ENCODE measurements around the gene ZNF678.

Gene ZNF678

DNA sequence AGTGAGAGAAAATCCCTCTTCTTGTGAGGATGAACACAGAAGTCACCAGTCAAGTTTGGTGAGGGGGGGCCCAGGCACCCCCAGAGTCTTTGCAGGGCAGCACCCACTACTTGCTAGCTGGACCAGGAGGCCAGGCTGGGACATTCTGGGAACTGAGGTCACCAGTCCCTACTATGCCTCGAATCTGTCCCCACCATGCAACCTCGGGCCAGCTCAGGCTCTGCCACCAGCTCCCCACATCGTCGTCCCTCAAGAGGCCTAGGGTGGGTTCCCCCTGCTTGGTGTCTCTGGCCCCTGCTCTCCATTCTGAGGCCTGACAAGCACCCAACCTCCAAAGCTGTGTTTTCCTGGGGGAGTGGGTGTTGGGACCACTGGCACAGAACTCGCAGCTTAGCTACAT lies 22.2 kb upstream of the ZNF678 start:
- no peak overlapping the region for H3K9ac ChIP-seq (ENCODE audit: low read depth, low read length, poor library complexity, severe bottlenecking)
- no peaks in the 10 kb centered on the region for H3K9me2 ChIP-seq (replicated peaks; ENCODE audit: low read depth, low read length)
- no peaks in the 10 kb centered on the region for H3K4me1 ChIP-seq (ENCODE audit: insufficient read depth, low read length, poor library complexity, severe bottlenecking)
- H3K27me3 ChIP-seq (ENCODE audit: insufficient read depth, low read length, poor library complexity, severe bottlenecking): no peaks in the 10 kb centered on the region
- no peak overlapping the region for H2AFZ ChIP-seq (ENCODE audit: low read length)
- no peaks in the 10 kb centered on the region for H4K20me1 ChIP-seq (ENCODE audit: insufficient read depth, low read length, poor library complexity, severe bottlenecking)
- no peaks in the 10 kb centered on the region for H3F3A ChIP-seq (ENCODE audit: low read depth)
- TF ChIP-seq, protein P1, sequence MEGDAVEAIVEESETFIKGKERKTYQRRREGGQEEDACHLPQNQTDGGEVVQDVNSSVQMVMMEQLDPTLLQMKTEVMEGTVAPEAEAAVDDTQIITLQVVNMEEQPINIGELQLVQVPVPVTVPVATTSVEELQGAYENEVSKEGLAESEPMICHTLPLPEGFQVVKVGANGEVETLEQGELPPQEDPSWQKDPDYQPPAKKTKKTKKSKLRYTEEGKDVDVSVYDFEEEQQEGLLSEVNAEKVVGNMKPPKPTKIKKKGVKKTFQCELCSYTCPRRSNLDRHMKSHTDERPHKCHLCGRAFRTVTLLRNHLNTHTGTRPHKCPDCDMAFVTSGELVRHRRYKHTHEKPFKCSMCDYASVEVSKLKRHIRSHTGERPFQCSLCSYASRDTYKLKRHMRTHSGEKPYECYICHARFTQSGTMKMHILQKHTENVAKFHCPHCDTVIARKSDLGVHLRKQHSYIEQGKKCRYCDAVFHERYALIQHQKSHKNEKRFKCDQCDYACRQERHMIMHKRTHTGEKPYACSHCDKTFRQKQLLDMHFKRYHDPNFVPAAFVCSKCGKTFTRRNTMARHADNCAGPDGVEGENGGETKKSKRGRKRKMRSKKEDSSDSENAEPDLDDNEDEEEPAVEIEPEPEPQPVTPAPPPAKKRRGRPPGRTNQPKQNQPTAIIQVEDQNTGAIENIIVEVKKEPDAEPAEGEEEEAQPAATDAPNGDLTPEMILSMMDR (conservative IDR thresholded peaks at IDR 0.05; ENCODE audit: low read length): no peak
- no peak for TF ChIP-seq EZH2phosphoT487 (IDR thresholded peaks at IDR 0.05; ENCODE audit: borderline replicate concordance)
- no peaks in the 10 kb centered on the region for H3K79me2 ChIP-seq (ENCODE audit: insufficient read depth, low read length)
- H3K36me3 ChIP-seq (ENCODE audit: insufficient read depth, low read length): no peaks in the 10 kb centered on the region
- no peaks in the 10 kb centered on the region; the same call in 1 of the 2 replicates for H3K9me3 ChIP-seq (ENCODE audit: insufficient read depth, low read depth, low read length)
- H3K4me2 ChIP-seq (ENCODE audit: low read depth, low read length, poor library complexity, severe bottlenecking): no peak overlapping the region
- H3K4me3 ChIP-seq (ENCODE audit: low read length, poor library complexity, severe bottlenecking): no peak overlapping the region

DNA sequence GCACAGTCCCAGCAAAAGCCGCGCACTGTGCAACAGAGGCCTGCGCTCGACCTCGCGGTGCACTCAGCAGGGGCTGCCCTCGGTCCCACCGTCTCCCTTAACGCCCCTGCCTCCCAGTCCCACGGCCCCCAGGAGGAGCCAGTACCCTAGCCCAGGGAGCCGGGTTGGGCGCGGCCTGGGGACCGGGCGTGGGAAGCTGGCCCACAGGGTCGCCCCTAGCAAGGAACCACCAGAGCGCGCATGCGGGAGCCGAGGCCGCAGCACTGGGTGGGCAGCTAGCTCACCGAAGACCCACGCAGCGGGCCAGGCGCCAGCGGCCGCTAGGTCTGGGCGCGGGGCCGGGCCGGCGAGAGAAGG lies 21.6 kb upstream of the ZNF678 start:
- TF ChIP-seq, protein P1 (conservative IDR thresholded peaks at IDR 0.05; ENCODE audit: low read length): no peak
- TF ChIP-seq EZH2phosphoT487 (IDR thresholded peaks at IDR 0.05; ENCODE audit: borderline replicate concordance): no peak
- Histone ChIP-seq H3K27me3 (ENCODE audit: insufficient read depth, low read length, poor library complexity, severe bottlenecking) (no peaks in the 10 kb centered on the region), H3K9ac (ENCODE audit: low read depth, low read length, poor library complexity, severe bottlenecking) (no peak overlapping the region), H3K36me3 (ENCODE audit: insufficient read depth, low read length) (no peaks in the 10 kb centered on the region), H3K79me2 (ENCODE audit: insufficient read depth, low read length) (no peaks in the 10 kb centered on the region), H3K9me3 (ENCODE audit: insufficient read depth, low read depth, low read length) (no peaks in the 10 kb centered on the region; the same call in 1 of the 2 replicates), H3K4me2 (ENCODE audit: low read depth, low read length, poor library complexity, severe bottlenecking) (no peak overlapping the region), H4K20me1 (ENCODE audit: insufficient read depth, low read length, poor library complexity, severe bottlenecking) (no peaks in the 10 kb centered on the region), H3F3A (ENCODE audit: low read depth) (no peaks in the 10 kb centered on the region), H3K4me1 (ENCODE audit: insufficient read depth, low read length, poor library complexity, severe bottlenecking) (no peaks in the 10 kb centered on the region), H3K4me3 (ENCODE audit: low read length, poor library complexity, severe bottlenecking) (no peak overlapping the region), H2AFZ (ENCODE audit: low read length) (no peak overlapping the region), H3K9me2 (replicated peaks; ENCODE audit: low read depth, low read length) (no peaks in the 10 kb centered on the region)

DNA sequence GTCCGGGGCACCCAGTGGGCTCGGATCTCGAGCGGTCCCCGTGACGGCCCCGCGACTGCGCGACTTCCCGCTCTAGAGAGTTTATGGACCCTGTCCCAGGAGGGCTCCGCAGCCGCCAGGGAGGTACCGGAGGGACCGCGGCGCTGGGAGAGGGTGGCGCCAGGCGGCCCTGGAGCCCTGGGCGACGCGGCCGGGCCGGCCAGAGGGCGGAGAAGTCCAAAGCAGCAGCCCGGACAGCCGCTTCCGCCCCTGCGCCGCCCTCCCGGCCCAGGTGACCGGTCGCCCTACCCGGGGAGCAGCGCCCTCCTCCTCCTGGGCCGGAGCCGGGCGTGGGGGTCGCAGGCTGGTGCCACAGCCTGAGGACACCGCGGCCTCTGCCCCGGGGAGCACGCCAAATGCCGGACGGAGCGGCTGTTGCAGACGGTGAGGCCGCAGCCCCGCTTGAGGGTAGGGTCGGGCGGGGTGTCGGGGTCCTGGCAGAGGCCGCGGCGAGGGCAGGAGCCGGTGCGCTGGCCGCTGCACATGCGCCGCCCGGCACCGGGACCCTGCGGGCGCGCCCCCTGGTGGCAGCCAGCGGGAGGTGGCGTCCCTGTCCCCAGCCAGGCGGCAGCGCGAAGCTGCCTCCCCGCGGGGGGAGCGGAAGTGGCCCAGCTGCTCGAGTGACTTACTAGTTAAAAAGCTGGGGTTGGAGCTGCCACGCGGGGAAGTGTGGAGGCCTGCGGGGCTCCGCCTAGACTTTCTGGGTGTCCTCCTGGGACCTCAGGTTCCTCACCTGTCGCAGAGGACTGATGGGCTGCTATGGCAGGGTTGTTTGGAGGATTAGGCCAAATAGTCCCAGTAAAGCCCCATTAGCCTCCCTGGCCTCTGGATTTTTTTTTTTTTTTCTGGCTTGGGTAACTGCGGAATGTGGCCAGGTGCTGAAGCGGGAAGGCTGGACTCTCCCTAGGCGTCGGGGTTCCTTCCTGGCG lies 20.9 kb upstream of the ZNF678 start:
- Histone ChIP-seq H3K9me3 (ENCODE audit: insufficient read depth, low read depth, low read length) (no peaks in the 10 kb centered on the region; the same call in 1 of the 2 replicates), H3K36me3 (ENCODE audit: insufficient read depth, low read length) (no peaks in the 10 kb centered on the region), H2AFZ (ENCODE audit: low read length) (no peak overlapping the region), H3K4me1 (ENCODE audit: insufficient read depth, low read length, poor library complexity, severe bottlenecking) (no peaks in the 10 kb centered on the region), H3K79me2 (ENCODE audit: insufficient read depth, low read length) (no peaks in the 10 kb centered on the region), H3K4me3 (ENCODE audit: low read length, poor library complexity, severe bottlenecking) (no peak overlapping the region), H3F3A (ENCODE audit: low read depth) (no peaks in the 10 kb centered on the region), H3K9me2 (replicated peaks; ENCODE audit: low read depth, low read length) (no peaks in the 10 kb centered on the region), H3K4me2 (ENCODE audit: low read depth, low read length, poor library complexity, severe bottlenecking) (no peak overlapping the region), H3K9ac (ENCODE audit: low read depth, low read length, poor library complexity, severe bottlenecking) (no peak overlapping the region), H3K27me3 (ENCODE audit: insufficient read depth, low read length, poor library complexity, severe bottlenecking) (no peaks in the 10 kb centered on the region), H4K20me1 (ENCODE audit: insufficient read depth, low read length, poor library complexity, severe bottlenecking) (no peaks in the 10 kb centered on the region)
- TF ChIP-seq, protein P1 (conservative IDR thresholded peaks at IDR 0.05; ENCODE audit: low read length): no peak
